T47D (cell line): ENCODE results near the gene SHMT2.
"Not testable (repeated sequence)": the region's sequence is repeated elsewhere in the genome, so short reads cannot be mapped to it uniquely, and the experiment has no call there.

Experiments
- DNase-seq, 2 experiments: peaks; one replicate each; pipeline versions ENCODE4 v3.0.0 to v3.0.0-alpha.2; 2011 to 2012; ENCODE audit warnings: low read depth in 1 of 2, low spot score in 1 of 2
- JUND ChIP-seq: IDR thresholded peaks from 2 replicates; pipeline ENCODE4 v1.6.1; 2012; ENCODE audit warnings: low read depth
- in situ Hi-C: cut with HindIII; loops from 2 replicates; pipeline ENCODE4 v1.10.0; 2016; ENCODE audit warnings: low sequenced_read_pairs, low pct_unique_long_range_greater_than_20kb

SHMT2 gene

DNA sequence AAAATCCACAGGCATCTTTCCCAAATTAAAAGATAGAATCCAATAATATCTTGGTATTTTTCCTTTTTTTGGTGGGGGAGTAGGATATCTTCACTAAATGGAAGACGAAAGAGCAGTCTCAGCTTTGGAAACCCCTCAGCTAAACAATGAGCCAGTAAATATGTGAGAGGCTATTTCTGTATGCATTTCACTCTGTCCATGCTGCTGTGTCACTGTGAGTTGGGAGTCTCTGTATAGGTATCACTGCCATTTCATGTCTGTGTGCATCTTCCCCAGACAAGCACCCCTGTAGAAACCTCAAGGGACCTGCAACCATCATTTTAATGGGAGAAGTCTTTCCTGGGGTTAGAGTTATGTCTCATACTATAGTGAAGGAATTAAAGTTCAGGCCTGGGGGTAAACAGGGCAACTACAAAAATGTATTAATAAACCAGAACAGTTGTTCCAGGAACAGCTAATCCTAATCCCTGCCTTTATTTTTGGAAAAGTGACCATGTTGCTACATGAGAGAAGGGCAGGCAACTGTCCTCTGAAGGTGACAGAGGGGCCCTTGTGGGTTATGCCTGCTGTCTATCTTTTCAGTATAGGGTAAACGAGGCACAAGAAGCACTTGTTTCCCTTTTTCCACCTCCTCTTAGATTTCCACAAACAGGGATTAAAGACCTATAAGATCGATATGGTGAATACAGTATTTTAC is 32.8 kb downstream of the SHMT2 start:
- no peak for DNase-seq
- in situ Hi-C loops, result no loop called here
- no peak for TF ChIP-seq JUND

DNA sequence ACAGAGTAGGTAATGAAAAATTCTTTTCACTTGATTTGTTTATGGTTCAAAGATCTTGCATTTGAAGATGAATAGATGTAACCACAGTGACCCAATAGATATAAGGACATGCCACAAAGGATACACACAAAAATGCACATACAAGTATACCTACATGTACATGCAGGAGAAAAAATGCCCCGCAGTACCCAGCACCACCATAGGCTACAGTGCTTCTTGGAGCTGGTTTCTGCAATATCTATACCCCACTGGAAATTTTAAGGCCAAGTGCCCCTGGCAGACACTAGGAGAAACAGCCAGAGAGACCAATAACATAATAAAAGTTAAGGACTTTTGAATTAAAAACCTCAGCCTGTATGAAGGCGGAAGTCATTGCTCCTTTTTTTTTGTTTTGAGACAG is 33.6 kb downstream of the SHMT2 start:
- in situ Hi-C loops, result no loop called here
- no peak for DNase-seq
- no peak for TF ChIP-seq JUND

- DNase-seq, result no peak
- in situ Hi-C loops, result no loop called here
- TF ChIP-seq JUND, result no peak
These were observed 37.2 kb downstream of the SHMT2 start for GRCh38 chr12:57266681-57267080.

DNA sequence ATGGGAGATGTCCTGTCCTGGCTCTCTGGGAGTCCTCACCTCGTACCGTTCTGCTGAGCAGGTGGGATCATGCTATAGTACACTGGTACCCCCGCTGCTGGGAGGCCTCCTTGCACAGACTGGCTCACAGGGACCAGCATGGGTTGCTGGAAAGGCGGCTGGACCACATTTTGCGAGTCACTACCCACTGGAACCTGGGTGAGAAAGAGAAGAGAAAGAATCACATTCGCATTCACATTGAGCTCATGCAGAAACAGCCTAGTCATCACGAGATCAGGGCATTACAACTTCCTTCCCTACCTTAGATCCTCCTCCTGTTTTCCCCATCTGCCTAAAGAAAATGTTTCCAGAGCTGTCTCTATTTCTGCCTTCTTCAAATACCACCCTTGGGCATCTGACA is 38.8 kb downstream of the SHMT2 start:
- no peak for TF ChIP-seq JUND
- DNase-seq, result no peak
- in situ Hi-C loops, result no loop called here

- no peak for TF ChIP-seq JUND
- in situ Hi-C loops, result no loop called here
- no peak for DNase-seq
These were observed 41.5 kb downstream of the SHMT2 start for GRCh38 chr12:57270966-57271470.

DNA sequence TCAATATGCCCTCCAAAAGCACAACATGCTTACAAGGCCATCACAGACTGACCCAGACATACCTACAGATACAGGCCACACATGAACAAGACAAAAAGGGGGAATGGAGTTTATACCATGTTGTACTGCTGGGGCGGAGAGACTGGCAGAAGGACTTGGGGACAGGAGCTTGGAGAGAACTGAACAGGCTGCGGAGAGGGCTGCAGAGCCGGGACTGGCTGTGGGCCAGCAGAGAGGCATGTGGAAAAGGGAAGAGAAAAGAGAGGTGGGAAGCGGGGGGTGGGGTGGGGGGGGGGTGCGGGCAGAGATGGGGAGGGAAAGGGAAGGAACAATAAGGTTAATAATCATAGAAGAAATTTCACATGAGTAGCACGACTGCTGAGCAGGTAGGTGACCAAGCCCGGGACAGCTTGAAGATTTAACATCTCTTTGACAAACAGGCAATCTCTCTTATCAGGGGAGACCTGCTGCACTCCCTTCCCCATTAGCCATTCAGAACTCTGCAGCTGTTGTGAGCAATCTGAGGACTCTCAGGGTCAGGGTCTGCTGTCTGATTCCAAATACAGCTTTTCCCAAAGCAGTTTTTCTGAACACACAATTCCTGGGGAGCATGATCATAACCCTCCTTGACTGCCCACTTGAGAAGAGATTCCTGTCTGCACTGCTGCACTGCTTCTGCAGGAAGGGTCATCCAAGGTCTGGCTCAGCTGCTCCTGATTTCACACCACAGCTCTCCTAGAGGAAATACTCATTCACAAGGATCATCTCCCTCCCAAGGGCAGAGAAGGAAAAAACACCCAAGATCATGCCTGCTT is 43.0 kb downstream of the SHMT2 start:
- DNase-seq, result no peak
- in situ Hi-C loops, result no loop called here
- no peak for TF ChIP-seq JUND

DNA sequence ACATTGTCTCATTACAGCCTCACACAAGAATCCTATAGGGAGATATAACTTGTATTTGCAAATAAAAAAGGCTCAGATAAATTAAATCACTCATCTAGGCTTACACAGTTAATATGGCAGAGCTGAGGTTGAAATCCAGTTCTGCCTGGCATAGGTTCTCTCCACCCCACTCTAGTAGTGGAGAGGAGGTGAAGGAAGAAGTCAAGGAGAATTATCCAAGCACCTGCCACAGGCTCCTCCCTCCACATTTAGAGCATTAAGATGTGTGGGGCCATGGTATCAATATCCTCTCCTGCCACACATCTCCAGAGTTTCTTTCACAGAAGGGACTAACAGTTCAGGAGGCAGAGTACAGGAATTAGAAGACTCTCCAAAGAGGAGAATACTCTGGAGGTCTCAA is 44.0 kb downstream of the SHMT2 start:
- no peak for TF ChIP-seq JUND
- in situ Hi-C loops, result no loop called here

DNA sequence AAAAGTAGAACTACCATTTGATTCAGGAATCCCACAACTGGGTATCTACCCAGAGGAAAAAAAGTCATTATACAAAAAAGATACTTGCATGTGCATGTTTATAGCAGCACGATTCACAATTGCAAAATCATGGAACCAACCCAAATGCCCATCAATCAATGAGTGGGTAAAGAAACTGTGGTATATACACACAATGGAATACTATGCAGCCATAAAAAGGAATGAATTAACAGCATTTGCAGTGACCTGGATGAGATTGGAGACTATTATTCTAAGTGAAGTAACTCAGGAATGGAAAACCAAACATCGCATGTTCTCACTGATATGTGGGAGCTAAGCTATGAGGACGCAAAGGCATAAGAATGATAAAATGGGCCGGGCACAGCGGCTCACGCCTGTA is 46.7 kb downstream of the SHMT2 start:
- in situ Hi-C loops, DNase-seq: not testable (repeated sequence)

More for the DNA sequence above, 44.0 kb downstream of the SHMT2 start:
- no peak for DNase-seq

- DNase-seq, result peak in 1 of 2 experiments; percentile 30
- no peak for TF ChIP-seq JUND
- in situ Hi-C loops, result no loop called here
These were observed 47.5 kb downstream of the SHMT2 start for GRCh38 chr12:57276935-57277563.

DNA sequence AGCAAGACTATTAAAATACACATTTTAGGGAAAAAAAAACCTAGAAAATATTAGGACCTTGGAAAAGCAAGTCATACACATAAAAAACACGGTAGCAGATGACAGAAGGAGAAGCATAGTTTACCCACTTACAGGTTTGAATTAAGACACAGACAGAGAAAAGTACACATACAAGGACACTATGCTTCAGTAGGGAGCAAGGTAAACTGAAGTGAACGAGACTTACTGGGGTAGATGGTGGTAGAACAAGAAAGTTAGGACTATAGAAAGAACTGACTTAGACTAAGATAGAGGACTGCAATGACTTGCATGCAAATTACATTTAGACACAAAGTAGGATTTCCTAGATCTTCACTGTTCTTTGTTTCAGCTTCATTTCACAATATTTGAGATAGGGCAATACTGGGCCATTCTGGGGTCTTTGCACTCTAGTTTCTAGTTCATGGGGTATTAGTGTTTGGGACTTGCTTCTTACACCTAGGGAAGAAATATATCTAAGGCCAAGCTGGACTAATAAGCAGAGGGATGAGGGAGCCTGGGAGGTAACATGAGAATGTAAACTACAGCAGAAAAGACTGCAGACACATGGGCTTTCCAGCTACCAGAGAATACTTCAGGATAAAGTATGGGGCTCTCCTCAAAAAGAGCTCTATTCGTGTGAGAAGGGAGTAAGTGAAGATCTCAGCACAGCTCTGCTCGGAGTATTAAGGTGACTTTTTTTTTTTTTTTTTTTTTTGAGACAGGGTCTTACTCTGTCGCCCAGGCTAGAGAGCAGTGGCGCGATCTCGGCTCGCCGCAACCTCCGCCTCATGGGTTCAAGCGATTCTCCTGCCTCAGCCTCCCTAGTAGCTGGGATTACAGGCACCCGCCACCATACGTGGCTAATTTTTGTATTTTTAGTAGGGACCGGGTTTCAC is 49.2 kb downstream of the SHMT2 start:
- peak in 1 of 2 experiments; percentile 7 for DNase-seq
- in situ Hi-C loops, result no loop called here
- no peak for TF ChIP-seq JUND

GRCh38 chr12:57280211-57281062 is 50.9 kb downstream of the SHMT2 start:
- no peak for TF ChIP-seq JUND
- peak in 1 of 2 experiments; percentile 8 for DNase-seq
- in situ Hi-C loops, result no loop called here

DNA sequence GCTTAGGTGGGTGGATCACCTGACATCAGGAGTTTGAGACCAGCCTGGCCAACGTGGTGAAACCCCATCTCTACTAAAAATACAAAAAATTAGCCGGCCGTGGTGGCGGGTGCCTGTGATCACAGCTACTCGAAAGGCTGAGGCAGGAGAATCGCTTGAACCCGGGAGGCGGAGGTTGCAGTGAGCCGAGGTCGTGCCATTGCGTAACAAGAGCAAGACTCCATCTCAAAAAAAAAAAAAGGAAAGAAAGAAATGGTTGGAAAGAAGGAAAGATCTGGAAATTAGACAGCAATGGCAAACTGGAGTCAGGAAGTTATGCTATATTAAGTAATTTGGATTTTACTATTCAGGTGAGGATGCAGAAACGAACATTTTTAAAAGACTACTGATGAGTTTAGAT is 52.6 kb downstream of the SHMT2 start:
- DNase-seq, in situ Hi-C loops: not testable (repeated sequence)
